WERI-Rb-1 (cell line): Measurements from ENCODE around the gene AR.

Source experiments
- DNase-seq: peaks from one replicate; pipeline ENCODE4 v3.0.0-alpha.2; 2020
- H3K27ac ChIP-seq: fragments of 250-450 bp; sonication (Bioruptor Pico); 2 replicates; pipeline ENCODE4 v1.5.1; 2020; ENCODE audit warnings: mild to moderate bottlenecking, moderate library complexity
- H3K27me3 ChIP-seq: fragments of 250-450 bp; sonication (Bioruptor Pico); 2 replicates; pipeline ENCODE4 v1.5.1; 2021; ENCODE audit warnings: mild to moderate bottlenecking, low read depth, moderate library complexity; ENCODE audit not compliant: insufficient read depth, severe bottlenecking
- H3K36me3 ChIP-seq: fragments of 250-450 bp; sonication (Bioruptor Pico); 2 replicates; pipeline ENCODE4 v1.5.1; 2020; ENCODE audit warnings: mild to moderate bottlenecking, moderate library complexity
- H3K4me3 ChIP-seq: 2 replicates; pipeline ENCODE4 v1.5.1; 2011; ENCODE audit warnings: low read depth, mild to moderate bottlenecking, control low read depth, low read length
- H3K9me3 ChIP-seq: fragments of 250-450 bp; sonication (Bioruptor Pico); 2 replicates; pipeline ENCODE4 v1.5.1; 2021; ENCODE audit warnings: mild to moderate bottlenecking, moderate library complexity; ENCODE audit not compliant: severe bottlenecking
- CTCF ChIP-seq: IDR thresholded peaks from 2 replicates; pipeline ENCODE4 v1.5.1; 2011; ENCODE audit warnings: low read depth, mild to moderate bottlenecking, control low read depth, inconsistent platforms, low read length

The AR gene

GRCh38 chrX:67674741-67675140, 130.9 kb downstream of the AR start:
- H3K9me3 ChIP-seq, result no peaks in the 10 kb centered on the region
- DNase-seq, result no peak
- no peak for TF ChIP-seq CTCF

GRCh38 chrX:67684136-67684535, 140.3 kb downstream of the AR start:
- no peak overlapping the region for H3K4me3 ChIP-seq
- H3K36me3 ChIP-seq, result no peaks in the 10 kb centered on the region
- no peak for DNase-seq
- H3K27me3 ChIP-seq, result peaks cover 3% of the 10 kb centered on the region
- H3K27ac ChIP-seq, result no peak overlapping the region
- no peak for TF ChIP-seq CTCF
- no peaks in the 10 kb centered on the region for H3K9me3 ChIP-seq

More at GRCh38 chrX:67674741-67675140, 130.9 kb downstream of the AR start:
- H3K27me3 ChIP-seq, result peaks cover 2% of the 10 kb centered on the region
- H3K27ac ChIP-seq, result no peak overlapping the region
- no peaks in the 10 kb centered on the region for H3K36me3 ChIP-seq
- no peak overlapping the region for H3K4me3 ChIP-seq

- Histone ChIP-seq H3K27ac (no peak overlapping the region), H3K9me3 (no peaks in the 10 kb centered on the region), H3K27me3 (peaks cover 9% of the 10 kb centered on the region), H3K36me3 (no peaks in the 10 kb centered on the region), H3K4me3 (no peak overlapping the region)
- DNase-seq, result no peak
- no peak for TF ChIP-seq CTCF
Measured at GRCh38 chrX:67692246-67692645, 148.4 kb downstream of the AR start.

- no peak for TF ChIP-seq CTCF
- Histone ChIP-seq H3K9me3 (no peaks in the 10 kb centered on the region), H3K27me3 (peaks cover 14% of the 10 kb centered on the region), H3K27ac (no peak overlapping the region), H3K36me3 (no peaks in the 10 kb centered on the region), H3K4me3 (no peak overlapping the region)
- DNase-seq, result no peak
Measured at GRCh38 chrX:67693928-67694327, 150.1 kb downstream of the AR start.

GRCh38 chrX:67697452-67697851, 153.6 kb downstream of the AR start:
- TF ChIP-seq CTCF, result no peak
- Histone ChIP-seq H3K27me3 (peaks cover 18% of the 10 kb centered on the region), H3K36me3 (no peaks in the 10 kb centered on the region), H3K9me3 (no peaks in the 10 kb centered on the region), H3K27ac (no peak overlapping the region), H3K4me3 (no peak overlapping the region)
- DNase-seq, result no peak

- Histone ChIP-seq H3K27me3 (peaks cover 11% of the 10 kb centered on the region), H3K36me3 (no peaks in the 10 kb centered on the region), H3K27ac (no peak overlapping the region), H3K9me3 (no peaks in the 10 kb centered on the region), H3K4me3 (no peak overlapping the region)
- no peak for DNase-seq
- TF ChIP-seq CTCF, result no peak
Measured at GRCh38 chrX:67700602-67701001, 156.8 kb downstream of the AR start.
